GM13976 (cell line): Measurements from ENCODE around the gene NLRP1.

Source experiments
- DNase-seq: peaks from one replicate; pipeline ENCODE4 v3.0.0; 2012; ENCODE audit warnings: low spot score
- CTCF ChIP-seq: IDR thresholded peaks from 2 replicates; pipeline ENCODE4 v1.5.1; 2012; ENCODE audit warnings: borderline replicate concordance, mild to moderate bottlenecking; ENCODE audit not compliant: insufficient read depth; ENCODE audit errors: extremely low read depth, missing control alignments, control extremely low read depth
- in situ Hi-C: fragments of 300-500 bp; cut with MboI; formaldehyde crosslinking; loops from one replicate; pipeline ENCODE4 v1.12.0; 2022; ENCODE audit warnings: low sequenced_read_pairs, mixed read lengths, inconsistent platforms; ENCODE audit not compliant: unreplicated experiment

NLRP1 gene

DNA sequence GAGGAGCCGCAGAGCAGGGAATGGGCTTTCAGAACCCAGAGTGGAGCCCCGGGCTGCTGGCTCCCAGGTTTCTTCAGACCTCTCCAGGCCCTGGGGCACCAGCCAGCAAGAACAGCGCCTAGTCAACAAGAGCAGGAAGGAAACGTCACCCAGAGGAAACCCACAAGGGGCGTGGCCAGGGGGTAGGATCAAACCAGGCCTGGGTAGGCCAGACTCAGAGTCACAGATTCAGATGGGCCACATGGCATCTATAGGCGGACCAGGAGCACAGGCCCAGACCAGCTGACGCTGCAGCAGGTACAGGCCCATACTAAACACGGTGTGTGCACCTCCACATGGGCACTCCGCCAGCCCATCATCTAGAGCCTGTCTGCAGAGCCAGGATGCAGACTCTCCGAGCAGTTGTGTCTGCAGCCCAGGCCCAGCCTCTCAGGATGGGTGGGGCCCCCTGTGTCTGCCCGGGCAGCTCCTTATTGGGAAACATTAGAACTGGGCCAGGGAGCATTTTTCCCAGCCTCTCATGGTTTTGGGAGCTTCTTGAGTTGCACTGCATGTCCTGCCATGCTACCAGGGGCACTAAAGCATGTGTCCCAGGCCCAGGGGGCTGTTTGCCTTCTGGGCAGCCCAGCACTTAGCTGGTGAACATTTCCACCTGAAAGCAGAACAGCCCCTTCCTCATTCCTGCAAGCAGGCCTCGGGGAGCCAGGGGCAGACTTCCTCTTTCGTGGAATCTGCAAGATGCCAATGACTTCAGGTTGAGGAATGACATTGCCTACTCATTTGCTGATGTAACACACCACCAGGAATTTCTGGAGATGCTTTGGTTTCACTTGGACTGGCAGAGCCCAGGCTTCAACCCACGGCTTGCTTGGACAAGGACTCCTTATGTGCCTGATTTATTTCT is at the start of gene NLRP1:
TSS of gene NLRP1 (minus strand) at position 127 of the 904 bp plus-strand sequence. CDS start 552 bp downstream, outside the sequence.
- DNase-seq = peak; percentile 93
- in situ Hi-C loops = loop anchor here (10.0 kb wide), 2 partner anchors 120 to 820 kb away; no protein-coding TSS in a partner anchor

DNA sequence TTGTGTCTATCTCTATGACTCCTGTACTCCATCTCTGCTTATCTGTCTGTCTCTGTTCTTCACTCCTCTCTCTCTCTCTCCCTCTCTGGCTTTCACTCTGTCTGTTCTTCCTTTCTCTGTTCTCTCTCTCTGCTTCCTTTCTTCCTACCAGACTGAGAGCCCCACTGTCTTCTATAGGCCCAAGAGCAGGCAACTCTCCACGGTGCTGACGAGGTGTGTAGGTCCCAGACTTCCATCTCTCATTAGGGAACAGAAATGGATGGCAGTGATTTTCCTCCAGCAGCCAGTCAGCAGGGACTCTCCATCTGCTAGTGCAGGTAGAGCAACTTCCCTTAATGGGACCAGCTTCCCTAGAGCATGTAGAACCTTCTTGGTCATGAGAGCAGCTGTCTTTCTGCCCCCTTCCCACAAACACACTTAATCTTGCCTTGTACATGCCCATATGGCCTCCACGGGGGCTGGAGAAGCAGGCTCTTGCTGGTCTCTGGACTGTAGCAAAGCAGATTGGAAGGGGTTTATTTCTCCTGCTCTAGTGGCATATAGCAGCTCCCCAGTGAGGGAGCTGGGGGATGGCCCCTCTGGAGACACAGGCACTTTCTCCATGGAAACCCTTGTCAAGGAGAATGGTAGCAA is 47.8 kb upstream of the NLRP1 start:
- no peak for DNase-seq
- in situ Hi-C loops = no loop called here
- TF ChIP-seq CTCF = no peak

More for the DNA sequence above, at the start of gene NLRP1:
- TF ChIP-seq CTCF = no peak

GRCh38 chr17:5630434-5630833 is 46.1 kb upstream of the NLRP1 start:
- DNase-seq = no peak
- no peak for TF ChIP-seq CTCF
- in situ Hi-C loops = no loop called here

DNA sequence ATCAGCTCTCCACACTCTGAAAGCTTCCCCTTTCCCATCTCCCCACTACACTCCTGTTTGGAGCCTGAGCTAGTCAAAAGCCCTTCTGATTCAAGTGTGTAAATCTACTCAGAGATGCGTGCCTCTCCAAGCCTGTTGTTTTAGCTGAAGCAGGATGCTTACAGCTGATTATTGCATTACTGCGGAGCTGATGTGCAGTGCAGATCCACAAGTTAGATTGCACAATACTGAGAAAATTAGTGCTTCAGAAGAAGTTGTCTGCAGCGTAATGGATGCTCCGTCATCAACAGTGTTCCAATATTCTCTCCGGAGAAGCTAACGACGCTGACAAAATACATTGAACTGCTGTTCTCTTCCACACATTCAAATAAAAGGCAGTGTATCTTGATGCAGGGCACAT is 44.8 kb upstream of the NLRP1 start:
- no peak for DNase-seq
- no peak for TF ChIP-seq CTCF
- in situ Hi-C loops = no loop called here

- DNase-seq = no peak
- in situ Hi-C loops = no loop called here
- no peak for TF ChIP-seq CTCF
These were observed 44.0 kb upstream of the NLRP1 start for GRCh38 chr17:5628262-5628661.

- in situ Hi-C loops = no loop called here
- TF ChIP-seq CTCF = no peak
- DNase-seq = no peak
These were observed 39.9 kb upstream of the NLRP1 start for GRCh38 chr17:5624211-5624610.
